Adrenal gland (tissue), 12 donors: ENCODE results near the gene DRD1. TPM values are rescaled to one million over a fixed set of nuclear protein-coding genes. Genes with fewer than 3 reads are reported as not detected.

Experiments used
- DNase-seq, 7 donors: peaks; one replicate each; pipeline ENCODE4 v3.0.0-alpha.2; 2019 to 2020
- H3K27ac ChIP-seq, 5 donors: fragments of 200-600 bp; sonication (generic) in 4 of 5; 1 replicate in 3 of 5; 2 replicates in 2 of 5; pipeline versions ENCODE4 v1.5.1 to v1.8.0; 2016 to 2020; ENCODE audit warnings: mild to moderate bottlenecking in 1 of 5
- H3K27me3 ChIP-seq: fragments of 200-600 bp; 2 replicates; pipeline ENCODE4 v1.8.0; 2021
- H3K36me3 ChIP-seq, 2 donors: fragments of 200-600 bp; replicated peaks in 1 of 2; 1 replicate in 1 of 2; 2 replicates in 1 of 2; pipeline versions ENCODE4 v1.5.1 to v1.8.0; 2018 to 2022
- H3K4me1 ChIP-seq, 2 donors: fragments of 200-600 bp; replicated peaks in 1 of 2; 1 replicate in 1 of 2; 2 replicates in 1 of 2; pipeline versions ENCODE4 v1.5.1 to v1.8.0; 2018 to 2021
- H3K4me3 ChIP-seq, 4 donors: fragments of 200-600 bp; sonication (generic) in 3 of 4; one replicate each; pipeline ENCODE4 v1.5.1; 2016 to 2018
- H3K9me3 ChIP-seq, 3 donors: fragments of 200-600 bp; sonication (generic) in 1 of 3; replicated peaks in 1 of 3; 1 replicate in 2 of 3; 2 replicates in 1 of 3; pipeline versions ENCODE4 v1.5.1 to v1.8.0; 2016 to 2021
- CTCF ChIP-seq, 6 experiments: fragments of 450-650 bp in 4 of 6; fragments of 200-600 bp in 2 of 6; sonication (generic) in 1 of 6; IDR thresholded peaks; 1 replicate in 5 of 6; 2 replicates in 1 of 6; pipeline versions ENCODE4 v1.5.1 to v1.8.0; 2016 to 2021; ENCODE audit warnings: antibody characterized with exemption in 6 of 6, mild to moderate bottlenecking in 2 of 6, moderate library complexity in 1 of 6
- POLR2A ChIP-seq, 2 donors: fragments of 450-650 bp; IDR thresholded peaks; one replicate each; pipeline ENCODE4 v1.6.1; 2017; ENCODE audit warnings: antibody characterized with exemption in 2 of 2, mild to moderate bottlenecking in 2 of 2, moderate library complexity in 1 of 2
- WGBS, 4 donors: extraction: QIAGEN DNeasy Blood & Tissue Kit in 2 of 4; methylation state at CpG; one replicate each; pipeline versions ENCODE4 v1.1.5 to v1.1.7; 2013 to 2017; 5-methylcytosine and 5-hydroxymethylcytosine counted together
- intact Hi-C, 2 donors: fragments of 100-400 bp; cut with DNase I; formaldehyde crosslinking; loops; one replicate each; pipeline versions ENCODE4 v1.14.1 to v1.15.0; 2022 to 2023
- polyA plus RNA-seq, 3 donors: library from polyadenylated mRNA; stranded (reverse); fragments of 200-250 nt in 2 of 3; fragments of 350-450 nt in 1 of 3; fragmentation: Illumina TruSeq in 1 of 3; extraction: RNeasy Lipid Tissue Mini Kit (QIAGEN cat#74804) in 1 of 3; gene quantifications; one replicate each; pipeline ENCODE4 v1.2.3, GENCODE V29; 2013 to 2014
- total RNA-seq, 9 donors: library from RNA; depleted of rRNA in 4 of 9; stranded (reverse); fragments of >200 nt in 4 of 9; fragments of 120-200 nt in 1 of 9; fragmentation: NEBNext Ultra II Directional in 1 of 9; extraction: Animal tissue kit (Norgen Biotek cat#: 25700) in 1 of 9; gene quantifications; one replicate each; pipeline versions ENCODE4 v1.1.0 to v1.2.4, GENCODE V29; 2013 to 2023
- donor health status: healthy with polysubstance abuse.
- donor health status: Bipolar disorder and iron deficiency.
- donor health status: DM: yes; HTN: yes; CAD: no.
- donor health status: DM: no; HTN: no; CAD: no.
- donor health status: DM: no; HTN: no; CAD: no.
- donor health status: DM: yes; HTN: yes; CAD: no.

The DRD1 gene
- total and polyA plus RNA-seq, 12 donors, result under 0.01 to 1.3 (median 0.26) TPM

- 2 to 6% (median 3%) methylated on average over 3 of the region's 3 CpGs for WGBS, 4 donors
- intact Hi-C loops, result no loop called here
- no peaks in the 10 kb centered on the region for H3K36me3 ChIP-seq
Measured at GRCh38 chr5:175464942-175465233, 20.9 kb upstream of the DRD1 start.

DNA sequence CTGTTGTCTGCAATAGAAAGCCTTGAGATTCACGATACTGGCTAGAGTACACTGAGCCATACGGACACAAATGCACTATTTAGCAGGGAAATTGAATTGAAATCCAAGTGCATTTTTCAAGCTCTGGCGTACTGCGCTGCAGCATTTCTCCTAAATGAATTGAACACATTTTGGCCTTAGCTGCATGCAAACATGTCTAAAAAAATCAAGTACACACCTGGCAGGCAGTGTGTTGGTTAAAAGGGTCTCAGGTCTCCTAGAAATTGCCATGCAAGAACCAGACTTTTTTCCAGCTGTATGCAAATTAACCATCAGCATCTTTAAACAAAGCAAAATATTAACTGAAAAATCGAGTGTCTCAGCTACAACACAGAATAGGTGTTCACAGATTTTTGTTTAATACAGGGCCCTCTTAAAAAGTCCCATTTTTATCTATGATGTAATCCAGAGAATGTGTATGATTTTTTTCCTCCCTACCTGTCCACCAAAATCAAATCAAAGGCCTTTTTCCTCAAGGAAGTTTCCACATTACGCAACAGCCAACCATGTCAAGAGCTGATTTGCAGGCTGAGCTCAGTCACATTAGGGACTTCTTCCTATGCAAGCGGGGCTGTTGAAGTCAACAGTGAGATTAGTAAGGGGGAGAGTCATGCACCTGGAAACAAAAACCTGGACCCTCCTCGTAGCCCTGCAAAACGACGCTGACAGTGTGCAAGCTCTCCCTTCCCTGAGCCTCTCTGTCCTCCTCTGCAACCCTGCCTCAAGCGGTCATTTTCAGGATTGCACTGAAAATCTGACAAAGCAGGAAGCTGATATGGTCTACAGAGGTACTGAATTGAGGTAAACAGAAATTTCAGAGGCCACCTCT, 20.3 kb upstream of the DRD1 start:
- H3K27ac ChIP-seq, result no peak overlapping the region
- no peaks in the 10 kb centered on the region for H3K36me3 ChIP-seq
- H3K4me3 ChIP-seq, result no peak overlapping the region
- H3K27me3 ChIP-seq, result no peaks in the 10 kb centered on the region
- no peaks in the 10 kb centered on the region for H3K9me3 ChIP-seq
- TF ChIP-seq POLR2A (IDR thresholded peaks at IDR 0.05) (no peak), CTCF (IDR thresholded peaks at IDR 0.05) (peak; percentile 45 to 66 (median 54))
- intact Hi-C loops, result no loop called here
- DNase-seq, result peak in 6 of 7 donors; percentile 29 to 62 (median 42)
- no peaks in the 10 kb centered on the region for H3K4me1 ChIP-seq
- WGBS, 4 donors, result 46 to 50% (median 47%) methylated on average over 11 of the region's 11 CpGs

More at GRCh38 chr5:175464942-175465233, 20.9 kb upstream of the DRD1 start:
- Histone ChIP-seq H3K9me3 (no peaks in the 10 kb centered on the region), H3K4me3 (no peak overlapping the region), H3K27me3 (no peaks in the 10 kb centered on the region), H3K27ac (no peak overlapping the region), H3K4me1 (no peaks in the 10 kb centered on the region)
- no peak for DNase-seq
- no peak for TF ChIP-seq POLR2A (IDR thresholded peaks at IDR 0.05)
- TF ChIP-seq CTCF (IDR thresholded peaks at IDR 0.05), result peak in 1 of 6 experiments; percentile 10

- Histone ChIP-seq H3K27ac (no peak overlapping the region), H3K4me1 (no peaks in the 10 kb centered on the region), H3K4me3 (no peak overlapping the region), H3K27me3 (peaks cover 6% of the 10 kb centered on the region), H3K9me3 (no peaks in the 10 kb centered on the region), H3K36me3 (no peaks in the 10 kb centered on the region)
- 78 to 90% (median 85%) methylated on average over 3 of the region's 3 CpGs for WGBS, 4 donors
- TF ChIP-seq POLR2A (IDR thresholded peaks at IDR 0.05) (no peak), CTCF (IDR thresholded peaks at IDR 0.05) (no peak)
- no peak for DNase-seq
- intact Hi-C loops, result no loop called here
Measured at GRCh38 chr5:175463641-175464040, 19.7 kb upstream of the DRD1 start.

GRCh38 chr5:175461370-175461769, 17.4 kb upstream of the DRD1 start:
- Histone ChIP-seq H3K36me3 (no peaks in the 10 kb centered on the region), H3K4me3 (no peak overlapping the region), H3K27ac (no peak overlapping the region), H3K9me3 (no peaks in the 10 kb centered on the region), H3K27me3 (peaks cover 6% of the 10 kb centered on the region), H3K4me1 (no peaks in the 10 kb centered on the region)
- intact Hi-C loops, result no loop called here
- no peak for TF ChIP-seq POLR2A (IDR thresholded peaks at IDR 0.05)
- TF ChIP-seq CTCF (IDR thresholded peaks at IDR 0.05), result no peak
- 82 to 91% (median 90%) methylated on average over 13 of the region's 13 CpGs for WGBS, 4 donors
- DNase-seq, result no peak
